CD4-positive, alpha-beta T cell treated with Interleukin-17A for 1 hour (primary cell): ENCODE measurements around the gene RDX.

Experiments used
- DNase-seq: peaks from one replicate; pipeline ENCODE4 v3.0.0-alpha.2; 2020

RDX gene

DNA sequence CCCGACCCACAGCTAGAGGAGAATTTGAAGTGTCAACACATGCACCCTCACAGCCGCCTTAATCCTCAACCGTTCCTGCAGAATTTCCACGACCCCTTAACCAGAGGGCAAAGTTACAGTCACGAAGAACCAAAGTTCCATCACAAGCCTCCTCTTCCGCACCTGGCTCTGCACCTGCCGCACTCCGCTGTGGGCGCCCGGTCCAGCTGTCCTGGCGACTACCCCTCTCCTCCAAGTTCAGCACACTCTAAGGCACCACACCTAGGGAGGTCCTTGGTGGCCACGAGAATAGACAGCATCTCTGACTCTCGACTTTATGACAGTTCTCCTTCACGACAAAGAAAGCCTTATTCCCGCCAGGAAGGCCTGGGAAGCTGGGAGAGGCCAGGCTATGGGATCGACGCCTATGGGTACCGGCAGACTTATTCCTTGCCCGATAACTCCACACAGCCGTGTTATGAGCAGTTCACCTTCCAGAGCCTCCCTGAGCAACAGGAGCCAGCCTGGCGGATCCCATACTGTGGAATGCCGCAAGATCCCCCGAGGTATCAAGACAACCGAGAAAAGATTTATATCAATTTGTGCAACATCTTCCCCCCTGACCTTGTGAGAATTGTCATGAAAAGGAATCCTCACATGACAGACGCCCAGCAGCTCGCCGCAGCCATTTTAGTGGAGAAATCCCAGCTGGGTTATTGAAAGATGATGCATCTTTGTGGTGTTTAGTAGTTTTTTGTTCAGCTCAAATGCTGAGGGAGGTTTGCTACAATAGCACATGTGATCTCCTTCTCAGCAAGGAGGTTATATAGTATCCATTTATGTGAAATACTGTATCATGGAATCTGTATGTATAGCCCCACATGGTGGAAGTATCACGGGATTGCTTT, 131.1 kb downstream of the RDX start:
- DNase-seq = no peak

DNA sequence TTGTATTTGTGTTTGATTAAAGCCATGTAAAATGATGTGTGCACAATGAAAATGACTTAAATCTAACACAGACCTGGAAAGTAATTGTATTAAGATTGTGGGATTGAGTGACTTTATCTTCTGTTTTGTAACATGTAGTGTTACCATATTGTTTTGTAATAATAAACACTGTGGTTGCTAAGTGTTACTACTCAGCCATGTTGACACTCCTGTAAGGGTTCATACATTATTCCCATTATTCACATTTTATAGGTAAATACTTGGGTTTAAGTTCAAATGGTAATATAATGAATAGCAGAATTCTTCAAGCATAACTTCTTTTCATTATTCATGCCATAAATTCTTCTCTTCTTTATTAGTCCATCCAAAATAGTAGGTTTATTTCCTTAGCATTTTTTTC, 134.2 kb downstream of the RDX start:
- DNase-seq = no peak

DNA sequence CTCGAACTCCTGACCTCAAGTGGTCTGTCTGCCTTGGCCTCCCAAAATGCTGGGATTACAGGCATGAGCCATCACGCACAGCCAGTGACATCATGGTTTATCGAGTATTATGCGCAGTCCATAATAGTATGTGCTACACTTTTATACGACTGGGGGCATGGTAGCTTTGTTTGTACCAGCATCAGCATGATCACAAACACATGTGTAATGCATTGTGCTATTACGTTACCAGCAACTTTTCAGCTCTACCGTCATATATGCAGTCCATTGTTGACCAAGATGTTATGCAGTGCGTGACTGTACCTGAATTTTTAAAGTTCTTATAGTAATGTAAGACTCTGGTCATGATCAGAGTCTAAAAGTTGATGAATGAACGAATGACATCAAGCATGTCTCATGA, 135.4 kb downstream of the RDX start:
- no peak for DNase-seq

DNA sequence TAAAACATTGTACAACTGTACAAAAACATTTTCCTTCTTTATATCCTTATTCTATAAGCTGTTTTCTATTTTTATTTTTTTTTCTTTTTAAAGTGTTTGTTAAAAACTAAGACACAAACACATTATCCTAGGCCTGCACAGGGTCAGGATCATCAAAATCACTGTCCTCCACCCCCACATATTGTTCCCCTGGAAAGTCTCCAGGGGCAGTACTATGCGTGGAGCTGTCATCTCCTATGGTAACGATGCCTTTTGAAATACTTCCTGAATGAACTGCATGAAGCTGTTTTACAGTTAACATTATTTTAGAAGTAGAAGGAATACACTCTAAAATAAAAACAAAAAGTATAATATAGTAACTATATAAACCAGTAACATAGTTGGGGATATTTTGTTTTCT, 136.0 kb downstream of the RDX start:
- no peak for DNase-seq

DNA sequence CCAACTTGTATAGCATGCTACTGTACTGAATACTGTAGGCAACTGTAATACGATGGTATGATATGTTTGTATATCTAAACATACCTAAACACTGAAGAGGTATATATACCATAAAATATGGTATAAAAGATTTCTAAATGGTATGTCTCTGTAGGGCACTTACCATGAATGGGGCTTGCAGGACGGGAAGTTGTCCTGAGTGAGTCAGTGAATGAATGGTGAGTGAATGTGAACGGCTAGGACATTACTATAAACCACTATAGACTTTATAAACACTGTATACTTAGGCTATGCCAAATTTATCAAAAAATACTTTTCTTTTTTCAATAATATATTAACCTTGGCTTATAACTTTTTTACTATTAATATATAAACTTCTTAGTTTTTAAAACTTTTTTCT, 136.4 kb downstream of the RDX start:
- no peak for DNase-seq

DNA sequence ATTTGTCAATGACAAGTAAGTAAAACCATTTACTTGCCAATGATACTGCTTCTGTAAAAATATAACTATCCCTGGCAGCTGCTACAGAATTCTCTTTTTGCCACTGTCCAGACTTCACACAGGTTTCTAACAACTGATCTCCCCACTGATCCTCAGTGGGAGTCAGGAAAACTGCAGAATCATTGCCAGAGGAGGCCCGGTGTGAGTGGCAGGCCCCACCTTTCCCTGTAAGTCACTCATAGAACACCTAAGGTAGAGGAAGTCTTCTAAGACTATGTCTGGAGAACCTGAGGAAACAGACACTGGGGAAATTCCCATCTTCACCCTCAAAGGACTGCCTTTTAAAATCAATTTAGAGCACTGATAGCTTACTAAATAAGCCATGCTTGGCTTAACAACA, 136.9 kb downstream of the RDX start:
- no peak for DNase-seq

DNA sequence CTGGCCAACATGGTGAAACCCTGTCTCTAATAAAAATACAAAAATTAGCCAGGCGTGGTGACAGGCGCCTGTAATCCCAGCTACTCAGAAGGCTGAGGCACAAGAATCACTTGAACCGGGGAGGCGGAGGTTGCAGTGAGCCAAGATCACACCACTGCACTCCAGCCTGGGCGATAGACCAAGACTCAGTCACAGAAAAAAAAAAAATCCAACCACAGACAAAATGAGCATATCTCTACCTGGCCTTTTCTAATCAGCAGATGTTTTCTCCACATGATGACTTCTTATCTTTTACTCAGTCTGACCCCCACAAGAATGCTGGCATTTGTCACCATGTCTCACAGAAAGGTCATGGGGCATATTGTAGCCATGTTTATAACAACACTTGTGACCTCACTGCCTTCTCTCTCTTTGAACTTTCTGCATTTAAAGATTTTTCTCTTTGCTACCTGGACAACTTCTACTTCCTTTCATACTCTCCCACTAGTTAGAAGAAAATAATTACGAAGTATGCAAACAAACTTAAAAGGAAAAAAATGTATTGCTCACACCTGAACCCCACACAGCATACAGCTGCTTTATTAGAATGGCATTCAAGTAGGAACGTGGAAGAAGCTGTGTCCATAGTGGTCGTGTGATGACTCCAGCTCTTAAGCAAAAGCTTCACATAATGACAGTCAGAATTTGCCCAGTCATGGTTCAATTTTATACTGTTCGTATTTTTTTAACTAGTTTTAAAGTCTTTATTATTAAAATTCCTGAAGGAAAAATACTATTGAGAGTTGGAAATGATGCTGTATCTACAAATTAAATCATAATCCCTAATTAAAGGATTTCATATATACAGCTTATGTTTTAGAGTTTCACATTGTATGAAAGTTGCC, 137.9 kb downstream of the RDX start:
- DNase-seq = no peak

DNA sequence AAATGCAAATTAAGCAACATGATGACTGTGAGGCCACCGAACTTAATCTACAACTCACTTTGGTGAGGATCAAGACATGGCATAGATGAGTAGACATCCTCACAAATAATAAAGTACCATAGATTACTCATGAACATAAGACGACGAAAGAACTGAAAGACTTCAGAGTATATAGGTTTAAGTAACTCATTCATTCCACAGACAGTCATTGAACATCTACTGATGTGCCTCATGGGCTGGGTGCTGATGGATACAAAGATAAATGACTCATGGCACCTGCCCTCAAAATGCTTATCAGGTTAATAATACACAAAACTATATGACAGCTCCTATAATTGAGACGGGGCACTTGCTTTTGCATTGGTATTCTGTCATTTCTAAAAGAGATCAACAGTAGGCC, 139.9 kb downstream of the RDX start:
- DNase-seq = no peak

DNA sequence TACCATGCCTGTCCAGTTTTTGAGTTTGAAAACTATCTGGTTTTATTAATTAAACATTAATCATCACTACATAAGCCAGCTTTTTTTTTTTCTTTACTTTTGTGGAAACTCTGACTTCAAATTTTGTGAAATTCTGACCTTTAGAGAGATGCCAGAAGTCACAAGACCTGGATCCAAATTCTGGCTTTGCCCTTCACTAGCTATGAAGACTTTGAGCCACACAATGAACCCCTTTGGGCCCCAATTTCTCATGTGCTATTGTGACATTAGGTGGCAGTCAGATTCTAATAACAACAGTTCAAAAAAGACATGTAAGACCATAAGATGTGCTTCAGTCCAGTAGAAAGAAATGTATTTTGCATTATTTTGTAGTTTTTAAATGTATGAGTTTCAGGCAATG, 142.9 kb downstream of the RDX start:
- no peak for DNase-seq

DNA sequence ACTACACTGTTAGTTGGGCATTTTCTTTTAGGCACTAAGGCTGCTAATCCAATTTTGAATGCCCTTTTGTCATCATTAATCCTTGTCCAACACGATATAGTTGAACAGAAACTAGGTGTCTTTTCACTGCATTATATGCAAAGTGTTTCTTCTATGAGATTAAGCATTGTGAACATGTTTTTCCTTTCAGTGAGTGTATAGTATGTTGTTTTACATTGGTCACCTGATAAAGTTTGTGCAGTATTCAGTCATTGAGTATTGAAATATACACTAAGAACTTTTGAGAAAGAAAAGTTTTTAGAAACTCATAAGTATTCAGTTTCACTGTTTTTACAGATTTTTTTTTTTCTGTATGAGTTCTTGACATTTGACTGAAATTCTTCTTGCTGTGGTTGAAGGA, 144.2 kb downstream of the RDX start:
- no peak for DNase-seq

DNA sequence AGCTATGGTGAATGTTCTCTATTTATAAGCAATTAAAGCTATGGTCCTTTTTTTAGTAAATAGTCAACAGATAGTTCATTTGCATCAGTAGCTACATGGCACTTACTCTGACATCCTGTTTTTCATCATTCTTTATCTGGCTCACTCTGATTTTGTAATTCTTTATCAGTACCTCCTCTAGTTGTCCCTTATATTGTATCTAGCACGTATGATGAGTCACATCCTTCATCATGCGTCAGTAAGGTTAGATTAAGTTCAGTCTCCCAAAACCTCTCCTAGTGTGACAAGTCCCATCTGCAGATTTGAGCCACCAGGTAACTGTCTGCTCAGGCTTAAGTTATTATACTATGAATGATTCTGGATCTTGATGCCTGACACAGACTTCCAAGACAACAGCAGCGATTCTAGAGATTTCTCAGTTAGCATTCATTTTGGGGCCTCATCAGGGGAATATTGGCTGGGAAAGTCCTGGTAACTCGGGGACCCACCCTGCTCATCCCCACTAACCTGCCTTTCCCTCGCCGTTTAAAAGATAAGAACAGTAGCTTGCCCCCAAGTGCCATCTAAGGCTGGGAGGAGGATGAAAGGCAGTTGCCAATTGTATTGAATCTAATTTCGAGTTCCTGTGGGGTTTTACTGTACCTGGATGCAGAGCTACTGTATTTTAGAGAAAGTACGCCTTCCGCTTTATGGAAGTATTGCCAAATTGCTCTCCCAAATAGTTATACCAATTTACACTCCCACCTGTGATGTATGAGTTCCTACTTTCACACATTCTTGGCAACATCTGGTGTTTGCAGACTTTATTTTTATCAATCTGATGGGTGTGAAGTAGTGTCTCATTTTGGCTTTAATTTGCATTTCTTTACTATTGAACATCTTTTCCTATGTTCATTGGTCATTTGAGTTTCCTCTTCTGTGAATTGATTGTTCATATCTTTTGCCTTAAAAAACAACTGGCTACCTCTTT, 147.4 kb downstream of the RDX start:
- no peak for DNase-seq

DNA sequence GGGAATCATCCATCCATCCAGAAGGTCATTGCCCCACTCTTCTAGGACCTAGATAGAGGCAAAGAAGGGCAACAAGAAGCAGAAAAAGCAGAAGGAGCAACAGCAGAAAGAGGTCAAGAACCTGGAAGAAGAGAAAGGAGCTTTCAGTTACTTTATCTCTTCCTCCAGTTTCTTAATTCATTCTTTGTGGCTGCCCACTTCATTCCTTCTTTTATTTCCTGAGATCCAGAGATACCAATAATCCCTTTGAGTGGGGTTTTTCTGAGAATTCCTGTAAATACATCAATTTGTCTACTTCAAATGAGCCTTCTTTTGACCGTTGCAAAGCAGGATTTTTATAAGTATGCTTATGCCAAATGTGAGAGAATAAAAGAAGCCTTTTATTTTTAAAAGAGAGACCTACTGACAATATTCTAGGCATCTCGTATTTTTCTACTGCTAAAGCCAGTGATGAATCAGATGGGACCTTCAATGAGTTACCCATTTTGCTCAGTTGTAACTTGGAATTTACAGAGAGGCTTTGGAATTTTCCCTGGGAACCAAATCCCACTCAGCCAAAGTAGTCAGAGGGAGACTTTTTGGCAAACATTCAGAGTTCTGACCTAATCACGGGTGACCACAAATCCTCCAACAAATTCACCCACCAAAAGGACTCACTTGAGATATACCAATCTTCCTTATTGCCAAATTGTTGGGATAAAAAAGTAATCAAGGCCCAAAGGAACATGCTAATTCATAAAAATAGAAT, 148.3 kb downstream of the RDX start:
- no peak for DNase-seq

DNA sequence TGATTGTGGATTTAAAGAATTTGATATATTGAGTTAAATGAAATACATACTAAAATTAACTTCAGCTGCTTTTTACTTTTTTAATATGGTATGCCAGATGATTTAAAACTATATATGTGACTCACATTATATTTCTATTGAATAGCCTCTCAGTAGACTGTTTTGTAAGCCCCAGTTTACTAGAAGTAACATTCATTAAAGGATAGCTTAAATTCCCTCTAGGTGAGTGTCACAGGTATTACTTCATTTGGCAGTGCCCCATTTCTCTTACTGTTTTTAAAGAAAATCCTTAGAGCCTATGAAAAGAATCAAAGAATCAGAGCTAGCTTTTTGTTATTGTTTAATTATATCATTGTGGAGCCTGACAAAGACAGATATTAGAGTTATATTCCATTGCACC, 154.6 kb downstream of the RDX start:
- DNase-seq = no peak

DNA sequence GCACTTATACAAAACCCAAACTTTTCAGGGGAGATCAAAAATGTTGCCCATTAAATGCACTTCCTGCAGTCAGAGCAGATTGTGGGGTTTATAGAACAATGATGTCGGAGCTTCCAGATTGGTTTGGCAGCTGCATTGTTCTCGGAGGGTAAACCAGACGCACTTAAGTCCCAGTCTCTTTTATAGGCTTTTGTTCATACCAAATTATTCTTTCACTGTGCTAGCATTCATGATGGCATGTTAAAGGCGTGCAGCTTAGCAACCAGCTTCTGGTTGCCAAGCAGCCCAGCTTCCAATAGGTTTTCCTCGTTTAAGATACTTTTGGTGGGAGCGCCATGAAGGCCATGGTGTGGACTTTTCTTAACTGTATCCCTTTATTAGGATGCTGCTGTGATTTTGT, 162.3 kb downstream of the RDX start:
- DNase-seq = no peak

DNA sequence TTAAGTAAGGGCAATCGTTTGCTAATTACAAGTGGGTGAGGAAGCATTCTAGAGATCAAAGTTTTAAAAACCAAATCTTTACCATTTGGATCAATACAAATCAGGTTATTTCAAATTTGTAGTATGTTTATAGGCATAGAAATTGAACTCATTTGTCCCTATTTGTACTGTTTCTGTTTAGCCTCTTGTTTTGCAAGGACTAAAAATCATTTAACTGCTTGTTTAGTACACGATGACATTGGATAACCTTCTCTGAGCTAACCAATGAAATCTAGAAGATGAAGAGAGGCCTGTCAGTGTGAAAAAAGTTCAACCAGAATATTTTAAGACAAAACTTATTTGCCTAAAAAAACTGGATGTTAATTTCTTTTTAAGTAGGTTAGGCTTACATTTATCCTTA, 163.3 kb downstream of the RDX start:
- no peak for DNase-seq

DNA sequence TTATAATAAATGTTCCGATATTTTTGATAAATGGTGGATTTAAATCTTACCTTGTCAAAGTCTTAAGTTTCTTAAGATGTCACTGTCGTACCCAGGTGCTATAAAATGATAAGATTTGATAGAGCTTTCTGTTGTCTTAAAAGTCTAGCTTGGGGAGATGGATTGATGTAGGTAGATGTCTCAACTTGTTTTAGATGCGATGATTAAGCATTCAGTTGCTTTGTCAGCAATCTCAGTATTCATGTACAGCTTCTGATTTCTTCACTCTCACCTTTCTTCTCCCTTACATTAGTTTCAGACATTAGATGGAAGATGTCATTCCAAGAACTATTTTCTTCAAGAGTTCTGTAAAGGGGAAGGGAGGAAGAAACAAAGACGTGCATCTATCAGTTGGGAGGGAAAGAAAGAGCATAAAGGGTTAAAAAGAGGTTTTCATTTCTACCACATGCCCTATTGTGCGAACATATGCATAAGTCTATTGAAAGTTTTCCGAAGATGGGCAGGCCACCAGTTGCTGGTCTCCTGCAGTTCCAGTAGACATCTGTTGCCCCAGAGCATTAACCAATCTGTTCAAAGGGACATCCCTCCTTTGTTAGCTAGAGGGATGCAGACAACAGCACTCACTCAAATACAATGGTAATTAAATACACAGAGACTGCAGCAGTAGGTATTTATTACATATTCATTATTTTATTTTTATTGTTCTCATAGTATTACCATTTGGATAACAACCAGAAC, 164.9 kb downstream of the RDX start:
- no peak for DNase-seq

DNA sequence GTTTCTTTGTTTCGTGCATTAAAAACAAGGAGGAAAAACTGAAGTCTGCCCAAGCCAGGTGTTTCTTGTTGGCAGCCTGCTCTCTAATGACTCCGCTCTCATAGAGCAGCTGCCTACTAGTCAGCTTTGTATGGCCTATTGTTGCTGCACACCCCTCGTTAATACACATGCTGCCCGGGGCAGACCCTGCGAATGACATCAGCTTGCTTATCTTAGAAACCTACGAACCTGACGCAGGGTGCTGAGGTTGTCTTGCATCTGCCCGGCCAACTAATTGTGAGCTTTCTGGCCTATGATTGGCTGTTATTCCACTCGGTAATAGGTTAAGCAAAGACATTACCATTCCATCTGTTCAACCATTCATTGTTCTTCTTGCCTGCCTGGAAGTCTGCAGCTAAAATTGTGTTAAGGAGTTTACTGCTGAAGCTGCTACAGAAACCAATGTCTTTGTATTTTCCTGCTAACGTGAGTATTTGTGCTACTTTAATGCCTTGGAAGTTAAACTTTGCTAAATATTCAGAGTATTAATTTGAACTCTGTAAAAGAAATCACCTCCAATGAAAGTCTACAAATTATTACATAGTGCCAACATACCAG, 165.7 kb downstream of the RDX start:
- no peak for DNase-seq

DNA sequence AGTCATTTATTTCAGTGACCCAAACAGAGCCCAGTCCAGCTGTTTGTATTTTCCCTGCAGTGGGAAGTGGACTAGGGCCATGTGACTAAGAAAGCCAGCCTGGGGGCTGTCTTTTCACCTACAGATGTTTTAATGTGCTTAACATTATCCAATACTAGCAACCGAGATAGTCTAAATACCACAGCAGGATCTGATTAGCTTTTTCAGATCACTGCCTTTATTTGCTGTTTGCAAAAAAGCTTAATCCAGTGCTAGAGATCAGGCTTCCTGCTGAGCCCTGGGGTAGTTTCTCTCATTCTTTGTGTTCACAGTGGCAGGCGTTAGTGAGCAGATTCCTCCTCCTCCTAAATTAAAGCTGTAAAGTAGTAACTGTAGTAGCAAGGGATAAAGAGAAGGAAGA, 168.3 kb downstream of the RDX start:
- DNase-seq = no peak

DNA sequence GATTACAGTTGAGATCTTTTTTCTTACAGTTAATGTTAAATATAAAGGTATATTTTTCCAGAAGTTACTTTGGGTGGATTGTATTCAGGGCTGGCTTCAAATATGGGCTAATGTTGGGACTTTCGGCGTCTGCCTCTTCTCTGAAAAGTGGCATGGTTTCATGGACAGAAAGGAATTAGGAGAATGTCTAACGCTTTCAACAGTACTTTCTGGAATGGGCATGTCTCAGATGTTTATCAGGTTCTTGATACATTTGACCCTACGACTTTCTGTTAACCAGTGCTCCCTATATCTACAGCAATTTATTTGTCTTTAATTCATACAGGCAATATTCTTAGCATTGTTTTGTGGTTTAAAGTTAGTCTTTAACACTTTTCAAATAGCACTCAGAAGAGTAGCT, 169.5 kb downstream of the RDX start:
- no peak for DNase-seq

DNA sequence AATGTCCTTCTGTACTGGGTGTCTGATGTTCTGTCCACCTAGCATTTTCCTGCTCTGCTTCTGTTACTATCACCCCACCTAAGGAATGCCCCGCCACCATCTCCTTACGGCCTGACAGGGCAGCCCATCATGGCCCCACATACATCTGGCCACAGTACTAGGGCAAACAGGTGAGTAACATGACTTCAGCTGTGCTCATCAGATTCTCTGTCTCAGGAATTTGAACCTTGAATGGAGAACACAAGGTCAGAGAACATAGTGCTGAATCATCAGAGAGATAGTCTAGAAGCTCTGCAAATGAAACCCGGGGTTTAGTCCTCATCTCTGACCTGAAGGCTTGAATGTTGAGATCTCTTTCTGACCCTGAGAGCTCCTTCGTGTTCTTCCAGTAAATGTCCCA, 170.8 kb downstream of the RDX start:
- no peak for DNase-seq
